Measurements from ENCODE around the gene TMEM271. TPM values are rescaled to one million over a fixed set of nuclear protein-coding genes. Genes with fewer than 3 reads are reported as not detected.

The TMEM271 gene
- total and polyA plus RNA-seq, 10 of the 15 experiments (the other 5 are each of a cell fraction or from before 2014, with no cell fraction given) = not detected

GRCh38 chr4:526971-527460 is 49.1 kb downstream of the TMEM271 start (continued):
- TF ChIP-seq HSF1 (IDR thresholded peaks at IDR 0.05; ENCODE audit: low read depth, low read length) (no peak), ATF3 (IDR thresholded peaks at IDR 0.05; ENCODE audit: borderline replicate concordance, extremely low read depth, low read depth, low read length) (no peak), IRF4 (IDR thresholded peaks at IDR 0.05; ENCODE audit: low read depth, low read length) (no peak), SPI1 (IDR thresholded peaks at IDR 0.05; ENCODE audit: borderline replicate concordance, insufficient read depth, low read depth, low read length) (no peak)

GRCh38 chr4:526189-526909 is 49.7 kb downstream of the TMEM271 start:
- peaks cover 12 to 22% of the 10 kb centered on the region in 2 experiments; a peak in 3 of 4 replicates for H3K36me3 ChIP-seq (ENCODE audit: control insufficient read depth in 2 of 2, insufficient read depth in 2 of 2, low read length in 1 of 2)
- no peak overlapping the region for H3K27ac ChIP-seq (ENCODE audit: control insufficient read depth, insufficient read depth)
- SMC1A ChIA-PET (ENCODE audit: uncharacterized antibody, unreplicated experiment) = no interaction called here
- RAD21 ChIA-PET (ENCODE audit: unreplicated experiment) = no interaction called here
- no peaks in the 10 kb centered on the region; the same call in 2 of the 3 replicates for H3K9me3 ChIP-seq (replicated peaks; ENCODE audit: control insufficient read depth, insufficient read depth, low read length)
- in situ Hi-C loops (cut with MboI) = no loop called here
- no peaks in the 10 kb centered on the region for H3K79me2 ChIP-seq (ENCODE audit: control insufficient read depth, insufficient read depth, low read length)
- CTCF ChIA-PET = no interaction called here
- H2AFZ ChIP-seq (ENCODE audit: control insufficient read depth, low read depth, low read length) = no peak overlapping the region
- FAIRE-seq (no peak), DNase-seq (ENCODE audit: low read depth, low spot score) (no peak), ATAC-seq (no peak)
- H3K9ac ChIP-seq (ENCODE audit: control insufficient read depth, insufficient read depth, low read length) = no peak overlapping the region
- no peak overlapping the region for H3K4me3 ChIP-seq
- TF ChIP-seq ZNF384 (IDR thresholded peaks at IDR 0.05; ENCODE audit: borderline replicate concordance, low read depth, low read length) (no peak), CBX3 (IDR thresholded peaks at IDR 0.05; ENCODE audit: borderline replicate concordance, low read depth) (no peak)
- no TSS peak for BruUV-seq (replicated peaks)
- no peaks in the 10 kb centered on the region for H4K20me1 ChIP-seq (ENCODE audit: control insufficient read depth, insufficient read depth)
- H3K4me2 ChIP-seq (ENCODE audit: control insufficient read depth, insufficient read depth) = no peak overlapping the region
- intact Hi-C loops (cut with micrococcal nuclease; ENCODE audit: unreplicated experiment) = no loop called here
- POLR2A ChIA-PET = no interaction called here
- H3K4me1 ChIP-seq (ENCODE audit: control insufficient read depth, insufficient read depth, low read length) = no peaks in the 10 kb centered on the region
- 95% methylated on average over 22 of the region's 22 CpGs for WGBS (ENCODE audit: insufficient coverage, insufficient replicate concordance, low lambda C conversion rate, missing lambda C conversion rate)
- H3K27me3 ChIP-seq (replicated peaks in 1 of 2; ENCODE audit: control insufficient read depth in 2 of 2, insufficient read depth in 2 of 2, low read length in 1 of 2) = no peaks in the 10 kb centered on the region
